HG03378 (cell line): ENCODE data around the gene MED20.
"Not testable (repeated sequence)": the region's sequence is repeated elsewhere in the genome, so short reads cannot be mapped to it uniquely, and the experiment has no call there.

Experiments used
- ATAC-seq: cut with Tn5 transposase; IDR thresholded peaks from one replicate; pipeline ENCODE4 v1.9.1; 2021; ENCODE audit warnings: mild to moderate bottlenecking, moderate library complexity; ENCODE audit not compliant: unreplicated experiment

The MED20 gene

GRCh38 chr6:41920921-41921711, at the start of gene MED20, which contains the start of gene BYSL:
Gene MED20 (minus strand): TSS chr6:41921139. CDS start chr6:41921018, 121 bp downstream.
Gene BYSL (plus strand): TSS chr6:41921499. CDS start chr6:41921563, 64 bp downstream.
- ATAC-seq: peak; percentile 83

- ATAC-seq: no peak
These were observed 49.5 kb upstream of the MED20 start for GRCh38 chr6:41970436-41970846.

GRCh38 chr6:41967312-41968287, 46.7 kb upstream of the MED20 start:
- ATAC-seq: no peak

- no peak for ATAC-seq
These were observed 46.0 kb upstream of the MED20 start for GRCh38 chr6:41966961-41967311.

- ATAC-seq: no peak
These were observed 45.4 kb upstream of the MED20 start for GRCh38 chr6:41966214-41966920.

- no peak for ATAC-seq
These were observed 44.7 kb upstream of the MED20 start for GRCh38 chr6:41965429-41966213.

GRCh38 chr6:41964201-41964887, 43.4 kb upstream of the MED20 start:
- ATAC-seq: no peak

GRCh38 chr6:41963371-41963770, 42.4 kb upstream of the MED20 start:
- no peak for ATAC-seq

GRCh38 chr6:41960028-41960427, 39.1 kb upstream of the MED20 start:
- no peak for ATAC-seq

GRCh38 chr6:41958022-41958856, 37.3 kb upstream of the MED20 start:
- ATAC-seq: no peak

GRCh38 chr6:41957117-41957516, 36.2 kb upstream of the MED20 start:
- no peak for ATAC-seq

- no peak for ATAC-seq
These were observed 34.5 kb upstream of the MED20 start for GRCh38 chr6:41955412-41955811.

- no peak for ATAC-seq
These were observed 33.7 kb upstream of the MED20 start for GRCh38 chr6:41954668-41955067.

GRCh38 chr6:41947581-41948220, 26.8 kb upstream of the MED20 start:
- ATAC-seq: no peak

GRCh38 chr6:41943456-41943855, 22.5 kb upstream of the MED20 start:
- no peak for ATAC-seq

GRCh38 chr6:41942882-41943281, 21.9 kb upstream of the MED20 start:
- ATAC-seq: not testable (repeated sequence)

GRCh38 chr6:41942067-41942851, 21.3 kb upstream of the MED20 start:
- ATAC-seq: peak; percentile 24
